HG02678 (cell line): Measurements from ENCODE around the gene PHYKPL.
A peak's percentile ranks its signal among the peaks of the same experiment; 100 is the strongest.
"Not testable (repeated sequence)": the region's sequence is repeated elsewhere in the genome, so short reads cannot be mapped to it uniquely, and the experiment has no call there.

ENCODE experiments used
- ATAC-seq: cut with Tn5 transposase; IDR thresholded peaks from one replicate; pipeline ENCODE4 v1.9.1; 2021; ENCODE audit warnings: mild to moderate bottlenecking, moderate library complexity; ENCODE audit not compliant: unreplicated experiment

PHYKPL gene

DNA sequence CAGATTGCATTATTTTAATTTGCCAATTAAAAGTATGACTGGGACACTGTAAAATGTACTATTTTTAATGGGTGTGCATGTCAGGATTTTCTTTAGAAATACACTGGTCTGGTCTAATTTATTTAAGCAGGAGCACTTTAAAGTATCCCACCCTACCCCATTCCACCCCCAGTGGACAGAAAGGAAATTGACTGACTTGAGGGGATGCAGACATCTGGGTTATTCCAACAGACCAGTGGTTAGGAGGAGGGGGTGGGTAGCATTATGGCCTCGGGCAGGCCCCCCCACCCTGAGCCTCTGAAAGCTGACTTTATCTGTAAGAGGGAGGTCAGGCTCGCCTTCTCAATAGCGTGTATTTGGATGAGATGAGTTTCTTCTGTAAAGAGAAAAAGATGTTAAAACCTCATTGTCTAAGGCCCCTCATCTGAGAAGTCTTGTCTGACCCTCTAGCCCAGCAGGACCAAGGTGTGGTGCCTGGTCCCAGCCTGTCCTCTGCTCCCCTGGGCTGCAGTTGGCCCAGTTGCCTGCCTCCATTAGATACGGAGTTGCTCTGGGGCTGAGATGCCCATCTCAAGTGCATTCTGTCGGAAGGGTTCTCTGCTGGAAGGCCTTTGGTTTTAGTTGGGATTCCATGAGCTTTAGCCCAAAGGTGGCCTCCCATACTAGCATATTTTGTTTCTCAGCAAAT is 23.9 kb downstream of the PHYKPL start:
- no peak for ATAC-seq

DNA sequence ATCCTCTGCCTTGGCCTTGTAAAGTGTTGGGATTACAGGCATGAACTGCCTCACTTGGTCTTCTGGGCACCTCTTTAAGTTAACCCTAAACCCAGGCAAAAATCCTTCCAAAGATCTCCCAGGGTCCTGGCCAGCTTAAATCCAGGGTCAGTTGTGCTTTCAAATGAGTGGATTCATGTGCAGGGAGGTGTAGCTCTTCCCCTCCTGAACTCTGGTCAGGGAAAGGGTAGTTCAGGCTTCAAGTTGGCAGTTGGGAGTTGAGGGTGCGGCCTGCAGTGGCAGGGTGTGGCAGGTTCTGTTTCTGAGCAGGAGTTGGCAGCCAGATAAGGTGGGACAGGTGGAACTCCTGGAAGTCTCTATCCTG is 24.7 kb downstream of the PHYKPL start:
- ATAC-seq: no peak

DNA sequence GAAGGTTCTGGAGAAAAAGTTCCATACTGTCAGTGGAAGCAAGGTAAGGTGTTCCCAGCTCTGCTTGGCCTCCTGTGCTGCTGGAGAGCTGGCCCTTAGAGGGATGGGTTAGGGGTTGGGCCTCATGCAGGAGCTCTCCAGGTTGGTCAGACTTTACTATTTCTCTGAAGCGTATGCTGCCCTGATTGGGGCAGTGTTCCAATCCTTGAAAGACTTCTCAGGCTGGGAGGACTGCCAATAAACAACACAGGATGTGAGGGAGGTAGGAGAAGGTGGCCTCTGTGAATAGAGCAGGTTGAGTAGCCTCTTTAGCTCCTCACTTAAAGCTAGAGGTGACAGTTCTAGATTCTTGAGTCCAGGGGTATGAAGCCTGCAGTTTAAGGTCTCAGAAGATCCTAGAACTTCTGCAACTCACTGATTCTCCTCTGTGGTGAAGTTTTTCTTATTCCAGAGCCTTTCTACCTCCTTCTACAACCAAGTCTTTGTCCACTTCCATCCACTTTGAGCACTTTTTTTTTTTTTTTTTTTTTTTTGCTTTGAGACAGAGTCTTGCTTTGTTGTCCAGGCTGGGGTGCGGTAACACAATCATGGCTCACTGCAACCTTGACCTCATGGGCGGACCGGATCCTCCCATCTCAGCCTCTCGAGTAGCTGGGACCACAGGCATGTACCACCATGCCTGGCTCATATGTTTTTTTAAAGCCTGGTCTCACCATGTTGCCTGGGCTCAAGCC is 25.3 kb downstream of the PHYKPL start:
- no peak for ATAC-seq

DNA sequence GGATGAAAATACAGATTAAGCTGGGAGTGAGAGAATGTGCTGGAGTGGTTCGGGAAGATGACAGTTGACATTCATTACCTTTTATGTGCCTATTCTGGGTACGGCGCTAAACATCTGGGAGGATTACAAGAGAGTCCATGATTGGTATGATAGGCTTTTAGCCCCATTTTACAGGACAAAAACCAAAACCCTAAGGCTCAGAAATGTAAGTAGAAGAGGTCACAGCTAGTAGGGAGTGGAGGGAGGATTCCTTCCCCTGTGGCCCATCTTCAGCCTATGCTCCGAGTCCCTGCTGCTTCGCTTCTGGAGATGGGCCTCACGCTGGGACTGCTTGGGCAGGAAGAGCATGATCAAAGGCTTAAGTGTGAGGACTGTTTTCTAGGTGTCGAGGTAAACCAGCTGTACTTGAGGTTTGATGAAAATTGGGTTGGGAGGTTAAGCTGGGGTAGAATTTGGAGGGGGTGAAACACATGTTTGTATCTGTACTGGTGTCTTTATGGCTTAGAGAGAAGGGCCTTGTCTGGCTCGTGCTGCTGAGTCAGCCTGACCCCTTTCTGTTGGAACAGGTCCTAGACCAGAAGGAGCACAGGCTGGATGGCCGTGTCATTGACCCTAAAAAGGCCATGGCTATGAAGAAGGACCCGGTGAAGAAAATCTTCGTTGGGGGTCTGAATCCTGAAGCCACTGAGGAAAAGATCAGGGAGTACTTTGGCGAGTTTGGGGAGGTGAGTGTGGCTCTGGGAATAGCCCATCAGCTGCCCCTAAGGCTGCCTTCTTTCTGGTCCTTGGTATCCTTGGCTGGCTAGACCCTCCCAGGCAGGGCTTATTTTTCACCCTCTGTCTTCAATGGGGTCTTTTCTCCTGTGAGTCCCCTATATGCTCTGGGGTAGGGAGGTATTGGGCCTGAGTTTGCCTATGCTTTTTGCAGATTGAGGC is 26.2 kb downstream of the PHYKPL start:
- ATAC-seq: no peak

DNA sequence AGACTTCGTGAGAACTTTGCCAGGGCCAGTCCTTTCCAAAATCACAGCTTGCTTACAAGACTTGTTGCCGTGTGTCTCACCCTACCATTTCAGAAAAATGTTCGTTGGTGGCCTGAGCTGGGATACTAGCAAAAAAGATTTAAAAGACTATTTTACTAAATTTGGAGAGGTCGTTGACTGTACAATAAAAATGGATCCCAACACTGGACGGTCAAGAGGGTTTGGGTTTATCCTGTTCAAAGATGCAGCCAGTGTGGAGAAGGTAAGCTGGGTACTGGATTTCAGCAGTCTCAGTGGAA is 26.9 kb downstream of the PHYKPL start:
- ATAC-seq: no peak

DNA sequence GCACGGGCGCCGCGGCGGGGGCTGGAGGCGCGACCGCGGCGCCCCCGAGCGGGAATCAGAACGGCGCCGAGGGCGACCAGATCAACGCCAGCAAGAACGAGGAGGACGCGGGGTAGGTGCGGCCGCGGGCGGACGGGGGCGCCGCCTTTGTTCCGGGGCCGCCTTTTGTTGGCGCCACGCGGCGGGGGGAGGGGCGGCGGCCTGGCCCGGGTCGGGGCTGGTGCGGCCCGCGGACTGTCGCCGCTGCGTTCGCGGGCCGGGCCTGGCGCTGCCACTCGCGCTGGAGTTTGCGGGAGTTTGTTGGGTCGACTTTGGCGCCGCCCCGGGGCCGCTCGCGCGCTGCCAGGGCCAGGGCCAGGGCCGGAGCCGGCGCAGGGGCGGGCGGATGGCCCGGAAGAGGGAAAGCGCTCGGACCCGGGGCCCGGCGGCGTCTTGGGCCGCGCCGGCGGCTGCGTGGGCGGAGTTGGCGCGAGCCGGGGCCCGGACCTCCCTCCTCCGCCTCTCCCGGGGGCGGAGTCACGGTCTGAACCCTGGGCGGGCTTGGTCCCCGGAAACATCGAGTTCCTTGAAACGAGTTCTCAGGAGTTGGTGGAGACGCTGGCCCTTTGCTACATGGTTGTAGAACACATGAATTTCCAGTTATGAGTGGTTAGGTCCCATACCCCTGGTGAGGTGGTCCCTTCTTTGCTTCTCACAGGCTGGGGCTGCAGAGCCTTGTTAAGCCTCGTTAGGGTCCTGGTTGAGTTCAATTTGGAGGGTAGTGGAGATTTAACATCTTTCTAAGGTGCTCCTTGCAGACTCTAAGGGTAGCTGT is 27.5 kb downstream of the PHYKPL start:
- ATAC-seq: peak; percentile 61

DNA sequence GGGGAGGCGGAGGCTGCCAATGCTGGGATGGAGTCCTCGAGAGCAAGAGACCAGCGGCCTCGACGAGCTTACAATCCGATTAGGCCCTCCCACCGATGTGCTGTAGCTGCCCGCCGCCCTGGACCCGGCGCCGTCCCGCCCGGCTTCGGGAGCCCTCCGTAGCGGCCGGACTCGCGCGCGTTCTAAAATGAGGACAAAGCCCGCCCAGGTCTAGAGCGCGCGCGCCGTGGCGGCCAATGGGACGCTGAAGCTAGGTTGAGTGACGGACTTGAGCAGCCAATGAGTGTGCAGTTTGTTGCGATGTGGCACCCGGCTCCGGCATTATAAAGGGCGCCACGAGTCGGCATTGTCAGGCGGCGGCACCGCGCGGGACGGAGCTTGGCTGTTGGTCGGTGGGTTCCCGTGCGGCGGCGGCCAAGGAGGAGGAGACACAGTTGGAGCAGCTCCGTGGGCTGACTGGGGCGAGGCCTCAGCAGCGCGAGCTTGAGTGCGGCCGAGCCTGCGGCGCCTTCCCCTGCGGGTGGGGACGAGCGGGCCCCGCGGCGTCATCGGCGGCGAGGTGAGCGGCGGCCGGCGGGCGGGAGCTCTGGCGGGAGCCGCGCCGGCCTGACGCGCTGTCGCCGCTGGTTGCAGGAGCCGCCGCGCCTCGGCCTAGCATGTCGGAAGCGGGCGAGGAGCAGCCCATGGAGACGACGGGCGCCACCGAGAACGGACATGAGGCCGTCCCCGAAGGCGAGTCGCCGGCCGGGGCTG is 28.2 kb downstream of the PHYKPL start, which contains the start of gene HNRNPAB:
TSS of gene HNRNPAB (plus strand) at position 352 of the 753 bp plus-strand sequence. CDS start at position 657, 305 bp downstream.
- peak; percentile 82 for ATAC-seq

DNA sequence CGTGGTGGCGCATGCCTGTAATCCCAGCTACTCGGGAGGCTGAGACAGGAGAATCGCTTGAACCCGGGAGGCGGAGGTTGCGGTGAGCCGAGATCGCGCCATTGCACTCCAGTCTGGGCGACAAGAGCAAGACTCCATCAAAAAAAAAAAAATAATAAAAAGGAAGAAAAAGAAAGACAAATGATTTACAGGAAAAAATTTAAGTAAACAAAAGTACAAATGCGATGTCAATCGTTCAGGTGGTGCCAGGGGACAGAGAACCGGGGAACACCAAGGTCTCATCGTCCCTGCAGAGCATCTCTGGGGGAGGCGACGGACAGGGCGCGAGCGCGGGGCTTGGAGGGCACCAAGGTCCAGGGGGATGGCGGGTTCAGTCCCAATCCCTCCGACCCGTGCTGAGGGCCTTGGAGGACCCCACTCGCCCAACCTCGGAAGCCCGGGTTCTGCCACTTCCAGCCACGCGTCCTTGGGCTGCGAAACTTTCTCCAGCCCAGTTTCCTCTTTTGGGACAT is 28.9 kb downstream of the PHYKPL start:
- ATAC-seq: no peak

DNA sequence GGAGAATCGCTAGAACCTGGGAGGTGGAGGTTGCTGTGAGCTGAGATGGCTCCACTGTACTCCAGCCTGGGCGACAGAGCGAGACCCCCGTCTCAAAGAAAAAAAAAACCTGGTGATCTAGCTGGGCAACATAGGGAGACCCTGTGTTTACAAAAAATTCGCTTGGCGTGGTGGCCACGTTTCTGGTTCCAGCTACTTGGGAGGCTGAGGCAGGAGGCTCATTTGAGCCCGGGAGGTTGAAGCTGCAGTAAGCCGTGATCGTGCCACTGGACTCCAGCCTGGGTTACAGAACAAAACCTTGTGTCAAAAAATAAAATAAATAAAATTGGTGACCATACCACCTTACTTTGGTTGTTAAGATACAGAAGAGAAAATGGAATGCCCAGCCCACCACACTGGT is 30.1 kb downstream of the PHYKPL start:
- no peak for ATAC-seq

DNA sequence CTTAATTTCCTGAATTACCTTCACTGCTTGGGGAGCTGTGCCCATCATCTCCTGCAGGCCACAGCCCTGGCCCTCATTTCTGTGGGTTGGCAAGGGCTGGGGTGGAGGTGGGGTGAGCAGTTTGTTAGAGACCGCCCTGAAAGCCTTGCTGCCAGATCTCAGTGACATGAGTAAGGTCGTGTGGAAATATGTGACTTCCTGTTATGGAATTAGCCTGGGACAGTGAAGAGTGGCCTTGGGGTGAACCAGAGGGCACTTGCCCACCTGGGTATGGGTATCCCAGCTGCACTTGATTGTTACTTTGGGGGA is 30.7 kb downstream of the PHYKPL start:
- no peak for ATAC-seq

DNA sequence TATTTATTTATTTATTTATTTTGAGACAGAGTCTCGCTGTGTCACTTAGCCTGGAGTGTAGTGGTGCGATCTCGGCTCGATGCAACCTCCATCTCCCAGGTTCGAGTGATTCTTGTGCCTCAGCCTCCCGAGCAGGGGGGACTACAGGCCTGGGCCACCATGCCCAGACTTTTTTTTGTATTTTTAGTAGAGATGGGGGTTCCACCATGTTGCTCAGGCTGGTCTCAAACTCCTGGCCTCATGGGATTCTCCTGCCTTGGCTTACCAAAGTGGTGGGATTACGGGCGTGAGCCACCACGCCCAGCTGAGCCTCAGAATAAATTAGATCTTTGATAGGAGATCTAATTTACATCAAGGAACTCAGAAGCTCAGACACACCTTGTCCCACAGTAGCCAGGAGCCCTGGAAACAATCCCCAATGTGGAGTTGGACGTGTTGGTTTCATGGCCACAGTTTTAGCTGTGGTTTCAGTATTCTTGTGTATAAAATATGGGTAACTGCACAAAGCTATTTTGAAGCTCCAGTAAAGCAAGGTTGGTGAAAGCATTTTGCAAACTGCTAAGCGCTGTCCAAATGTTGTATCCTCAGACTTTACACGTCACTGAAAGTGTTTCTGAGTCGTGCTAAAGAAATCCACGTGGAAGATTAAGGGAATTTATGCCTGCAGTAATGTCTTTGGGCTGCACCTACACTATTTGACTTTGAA is 31.2 kb downstream of the PHYKPL start:
- no peak for ATAC-seq

DNA sequence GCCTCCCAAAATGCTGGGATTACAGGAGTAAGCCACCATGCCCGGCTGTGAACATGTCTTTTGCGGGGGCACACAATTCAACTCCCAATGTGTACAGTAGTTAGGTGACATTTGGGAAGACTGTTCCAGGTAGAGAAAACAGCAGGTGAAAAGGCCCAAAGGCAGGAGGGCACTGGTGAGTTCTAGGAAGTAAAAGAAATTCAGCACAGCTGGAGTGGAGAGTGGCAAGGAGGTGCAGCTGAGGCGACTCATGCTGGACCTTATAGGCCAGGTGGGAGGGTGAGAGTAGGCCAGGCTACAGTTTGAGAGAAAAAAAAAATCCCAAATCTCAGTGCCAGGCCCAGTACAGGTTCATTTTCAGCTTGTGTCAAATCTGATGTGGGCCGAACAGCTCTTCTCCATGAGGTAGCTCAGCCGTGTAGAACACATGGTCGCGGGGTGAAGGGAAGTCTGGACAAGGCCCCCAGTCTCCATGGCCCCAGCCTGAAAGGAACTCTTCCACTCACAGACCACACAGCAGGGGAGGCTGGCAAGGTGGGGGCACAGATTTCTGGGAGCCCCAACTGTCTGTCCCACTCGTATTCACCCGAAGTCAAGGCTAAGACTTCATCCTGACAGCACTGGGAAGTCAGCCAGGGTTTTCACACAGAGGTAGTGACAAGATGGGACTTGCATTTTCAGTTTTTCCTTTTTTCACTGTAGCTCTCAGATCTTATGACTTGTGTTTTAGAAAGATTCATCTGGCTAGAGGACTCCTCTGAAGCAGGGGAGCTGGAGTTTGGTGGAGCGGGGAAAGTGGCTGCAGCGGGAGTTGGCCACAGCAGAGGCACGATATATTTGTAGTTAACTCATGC is 32.8 kb downstream of the PHYKPL start:
- ATAC-seq: no peak

DNA sequence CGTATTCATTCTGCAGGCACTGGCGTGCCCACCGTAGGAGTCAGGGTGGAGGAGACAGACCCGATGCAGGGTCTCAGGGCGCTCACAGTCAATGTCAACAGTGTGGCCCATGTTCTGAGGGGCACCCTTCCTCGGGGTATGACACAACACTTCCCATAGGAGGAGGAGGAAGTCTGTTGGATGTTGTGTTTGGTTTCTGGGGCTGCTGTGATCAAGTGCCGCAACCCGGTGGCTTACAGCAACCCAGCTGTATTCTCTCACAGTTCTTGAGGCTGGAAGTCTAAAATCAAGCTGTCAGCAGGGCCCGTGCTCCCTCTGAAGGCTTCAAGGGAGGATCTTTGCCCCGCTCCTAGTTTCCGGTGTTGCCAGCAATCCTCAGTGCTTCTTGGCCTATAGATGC is 33.9 kb downstream of the PHYKPL start:
- ATAC-seq: no peak

DNA sequence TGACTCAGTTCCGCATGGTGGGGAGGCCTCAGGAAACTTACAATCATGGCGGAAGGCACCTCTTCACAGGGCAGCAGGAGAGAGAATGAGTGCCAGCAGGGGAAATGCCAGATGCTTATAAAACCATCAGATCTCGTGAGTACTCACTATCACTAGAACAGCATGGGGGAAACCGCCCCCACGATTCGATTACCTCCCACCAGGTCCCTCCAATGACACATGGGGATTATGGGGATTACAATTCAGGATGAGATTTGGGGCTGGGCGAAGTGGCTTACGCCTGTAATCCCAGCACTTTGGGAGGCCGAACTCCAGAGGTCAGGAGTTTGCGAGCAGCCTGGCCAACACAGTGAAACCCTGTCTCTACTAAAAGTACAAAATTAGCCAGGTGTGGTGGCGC is 34.5 kb downstream of the PHYKPL start:
- ATAC-seq: not testable (repeated sequence)

DNA sequence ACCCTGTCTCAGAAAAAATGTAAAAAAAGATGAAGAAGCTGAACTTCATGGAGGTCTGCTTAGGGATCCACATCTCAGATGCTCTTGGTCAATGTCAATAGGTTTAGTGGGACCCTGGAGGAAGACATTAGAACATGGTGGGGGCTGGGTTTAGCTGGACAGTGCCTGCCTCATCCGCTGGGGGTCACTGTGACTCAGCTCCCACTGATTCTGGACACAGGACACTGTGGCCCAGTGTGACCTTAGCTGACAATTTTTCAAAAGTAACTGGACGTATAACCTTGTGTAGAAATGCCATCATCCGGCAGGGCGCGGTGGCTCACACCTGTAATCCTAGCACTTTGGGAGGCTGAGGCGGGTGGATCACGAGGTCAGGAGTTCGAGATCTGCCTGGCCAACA is 35.6 kb downstream of the PHYKPL start:
- ATAC-seq: no peak

DNA sequence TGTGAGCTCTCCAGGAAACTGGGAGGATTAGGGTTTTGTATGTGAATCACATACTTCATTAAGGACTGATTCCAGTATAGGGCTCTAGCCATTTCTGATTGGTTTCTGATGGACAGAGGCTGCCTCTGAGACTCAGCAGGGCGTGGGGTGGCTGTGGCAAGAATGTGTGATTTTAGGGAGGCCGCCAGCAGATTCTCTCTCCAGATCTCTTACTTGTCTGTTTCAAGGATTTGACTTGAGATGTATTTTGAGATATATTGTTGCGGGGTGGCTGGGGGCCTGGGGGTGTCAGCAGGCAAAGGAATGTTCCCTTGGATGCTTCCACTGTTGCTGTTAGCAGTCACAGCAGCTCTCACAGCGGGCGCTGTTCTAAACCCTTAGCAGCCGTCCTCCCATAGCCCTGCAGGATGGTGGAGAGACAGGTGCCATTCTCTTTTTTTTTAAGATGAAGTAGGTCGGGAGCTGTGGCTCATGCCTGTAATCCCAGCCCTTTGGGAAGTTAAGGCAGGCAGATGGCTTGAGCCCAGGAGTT is 36.3 kb downstream of the PHYKPL start:
- ATAC-seq: no peak

DNA sequence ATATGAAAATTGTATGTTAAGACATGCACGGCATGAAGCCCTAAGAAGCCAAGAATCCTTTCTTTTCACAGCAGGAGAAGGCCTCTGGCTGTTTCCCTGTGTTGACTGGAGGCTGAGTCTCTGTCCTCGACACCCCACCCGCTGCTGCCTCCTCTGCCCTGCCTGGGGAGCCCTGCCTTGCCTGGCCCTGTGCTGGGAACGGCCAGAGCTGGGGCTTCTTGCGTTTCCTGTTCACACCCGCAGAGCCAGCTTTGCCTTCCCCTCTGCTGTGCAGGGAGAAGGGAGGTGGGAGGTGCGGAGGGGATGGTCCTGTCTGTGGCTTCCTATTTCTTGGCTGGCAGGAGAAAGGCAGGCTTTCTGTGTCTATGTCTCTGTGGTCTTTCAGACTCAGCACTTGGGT is 38.6 kb downstream of the PHYKPL start:
- no peak for ATAC-seq

DNA sequence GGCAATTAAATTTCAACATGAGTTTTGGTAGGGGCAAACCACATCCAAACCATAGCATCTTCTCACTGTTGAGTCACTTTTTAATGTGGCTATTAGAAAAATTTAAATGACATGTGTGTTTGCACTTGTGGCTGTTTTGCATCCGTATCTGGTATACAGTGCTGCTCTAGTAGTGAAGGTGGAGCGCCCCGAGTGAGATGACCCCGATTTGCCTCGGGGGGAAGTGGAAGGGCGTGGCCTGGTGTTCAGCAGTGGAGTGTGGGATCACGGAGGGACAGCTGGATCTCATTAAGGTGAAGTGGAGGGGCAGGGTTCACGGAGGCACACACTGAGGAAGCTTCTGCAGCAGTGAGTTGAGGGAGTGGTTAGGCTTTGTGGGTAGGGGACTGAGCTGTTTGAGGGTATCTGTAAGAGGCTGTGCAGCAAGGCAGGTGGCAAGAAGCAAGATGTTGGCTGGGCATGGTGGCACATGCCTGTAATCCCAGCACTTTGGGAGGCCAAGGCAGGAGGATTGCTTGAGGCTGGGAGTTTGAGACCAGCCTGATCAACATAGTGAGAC is 39.3 kb downstream of the PHYKPL start:
- no peak for ATAC-seq
